ENCODE results near the gene KLHL17. TPM values are rescaled to one million over a fixed set of nuclear protein-coding genes. Genes with fewer than 3 reads are reported as not detected.
A peak's percentile ranks its signal among the peaks of the same experiment; 100 is the strongest.

Gene KLHL17
- total and polyA plus RNA-seq, 10 of the 15 experiments (the other 5 are each of a cell fraction or from before 2014, with no cell fraction given) = 0.03 to 30.6 (median 5.3) TPM

DNA sequence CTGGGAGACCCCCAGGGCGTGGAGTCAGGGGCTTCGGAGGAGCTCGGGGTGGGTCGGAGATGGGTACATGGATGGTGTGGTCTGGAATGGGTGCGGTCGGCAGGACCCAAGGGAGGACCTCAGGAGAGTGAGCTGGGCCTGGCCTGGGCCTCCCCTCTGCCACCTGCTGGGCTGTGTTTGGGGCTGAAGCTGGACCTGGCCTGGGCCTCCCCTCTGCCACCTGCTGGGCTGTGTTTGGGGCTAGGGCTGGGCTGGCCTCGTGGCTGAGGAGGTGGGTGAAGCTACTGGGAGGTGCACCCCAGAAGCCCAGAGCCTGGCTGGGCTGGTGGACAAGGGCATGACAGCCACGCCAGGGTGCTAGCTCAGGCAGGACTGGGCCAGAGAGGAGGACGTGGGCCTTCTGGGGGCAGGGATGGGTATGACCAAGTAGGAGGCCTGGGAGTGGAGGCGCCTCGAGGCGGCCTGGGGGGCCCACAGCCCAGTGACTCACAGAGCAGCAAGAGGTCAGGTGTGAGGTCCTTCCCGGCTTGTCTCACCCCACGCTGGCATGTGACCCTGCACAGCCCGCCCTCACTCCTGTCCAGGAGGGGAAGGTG, 22.2 kb upstream of the KLHL17 start:
- H3K4me2 ChIP-seq (ENCODE audit: control insufficient read depth, insufficient read depth) = no peak overlapping the region
- peaks cover 8% of the 10 kb centered on the region in 2 experiments for H3K27me3 ChIP-seq (replicated peaks in 1 of 2; ENCODE audit: control insufficient read depth in 2 of 2, insufficient read depth in 2 of 2, low read length in 1 of 2)
- RAD21 ChIA-PET (ENCODE audit: unreplicated experiment) = interaction anchor here (1.3 to 4.1 kb wide), 2 partner anchors 33 to 36 kb away, joined by 4 to 20 read pairs; no protein-coding TSS in a partner anchor

More for the DNA sequence above, 22.2 kb upstream of the KLHL17 start:
- H3K9me3 ChIP-seq (replicated peaks; ENCODE audit: control insufficient read depth, insufficient read depth, low read length) = no peaks in the 10 kb centered on the region
- no peak overlapping the region for H3K4me3 ChIP-seq
- no peak overlapping the region for H3K9ac ChIP-seq (ENCODE audit: control insufficient read depth, insufficient read depth, low read length)
- ChIA-PET POLR2A (interaction anchor here (1.5 kb wide), 1 partner anchor 33 kb away, joined by 4 read pairs; no protein-coding TSS in a partner anchor), SMC1A (ENCODE audit: uncharacterized antibody, unreplicated experiment) (interaction anchor here (1.0 kb wide), 1 partner anchor 32 kb away, joined by 3 read pairs; no protein-coding TSS in a partner anchor), CTCF (interaction anchor here (1.9 kb wide), 1 partner anchor 33 kb away, joined by 16 read pairs; no protein-coding TSS in a partner anchor)
- WGBS (ENCODE audit: insufficient coverage, insufficient replicate concordance, low lambda C conversion rate, missing lambda C conversion rate) = 31% methylated on average over 15 of the region's 15 CpGs
- no peak overlapping the region for H2AFZ ChIP-seq (ENCODE audit: control insufficient read depth, low read depth, low read length)
- no peaks in the 10 kb centered on the region for H3K79me2 ChIP-seq (ENCODE audit: control insufficient read depth, insufficient read depth, low read length)
- ATAC-seq (peak; percentile 68), FAIRE-seq (no peak), DNase-seq (ENCODE audit: low read depth, low spot score) (no peak)
- peaks cover 7% of the 10 kb centered on the region; the same call in 1 of the 2 replicates for H3K4me1 ChIP-seq (ENCODE audit: control insufficient read depth, insufficient read depth, low read length)
- no TSS peak for BruUV-seq (replicated peaks)
- H4K20me1 ChIP-seq (ENCODE audit: control insufficient read depth, insufficient read depth) = no peaks in the 10 kb centered on the region
- H3K27ac ChIP-seq (ENCODE audit: control insufficient read depth, insufficient read depth) = no peak overlapping the region
- in situ Hi-C loops (cut with MboI) = loop anchor here (10.0 kb wide), 1 partner anchor 63 kb away; no protein-coding TSS in a partner anchor
- TF ChIP-seq RAD21 (IDR thresholded peaks at IDR 0.05; ENCODE audit: insufficient read depth, low read depth, low read length) (peak; percentile 38; the same call in 1 of the 2 replicates), CREM (IDR thresholded peaks at IDR 0.05; ENCODE audit: low read depth) (no peak), SMC3 (IDR thresholded peaks at IDR 0.05; ENCODE audit: borderline replicate concordance, low read length) (peak; percentile 44; the same call in 1 of the 2 replicates)
- TF ChIP-seq, protein P1, sequence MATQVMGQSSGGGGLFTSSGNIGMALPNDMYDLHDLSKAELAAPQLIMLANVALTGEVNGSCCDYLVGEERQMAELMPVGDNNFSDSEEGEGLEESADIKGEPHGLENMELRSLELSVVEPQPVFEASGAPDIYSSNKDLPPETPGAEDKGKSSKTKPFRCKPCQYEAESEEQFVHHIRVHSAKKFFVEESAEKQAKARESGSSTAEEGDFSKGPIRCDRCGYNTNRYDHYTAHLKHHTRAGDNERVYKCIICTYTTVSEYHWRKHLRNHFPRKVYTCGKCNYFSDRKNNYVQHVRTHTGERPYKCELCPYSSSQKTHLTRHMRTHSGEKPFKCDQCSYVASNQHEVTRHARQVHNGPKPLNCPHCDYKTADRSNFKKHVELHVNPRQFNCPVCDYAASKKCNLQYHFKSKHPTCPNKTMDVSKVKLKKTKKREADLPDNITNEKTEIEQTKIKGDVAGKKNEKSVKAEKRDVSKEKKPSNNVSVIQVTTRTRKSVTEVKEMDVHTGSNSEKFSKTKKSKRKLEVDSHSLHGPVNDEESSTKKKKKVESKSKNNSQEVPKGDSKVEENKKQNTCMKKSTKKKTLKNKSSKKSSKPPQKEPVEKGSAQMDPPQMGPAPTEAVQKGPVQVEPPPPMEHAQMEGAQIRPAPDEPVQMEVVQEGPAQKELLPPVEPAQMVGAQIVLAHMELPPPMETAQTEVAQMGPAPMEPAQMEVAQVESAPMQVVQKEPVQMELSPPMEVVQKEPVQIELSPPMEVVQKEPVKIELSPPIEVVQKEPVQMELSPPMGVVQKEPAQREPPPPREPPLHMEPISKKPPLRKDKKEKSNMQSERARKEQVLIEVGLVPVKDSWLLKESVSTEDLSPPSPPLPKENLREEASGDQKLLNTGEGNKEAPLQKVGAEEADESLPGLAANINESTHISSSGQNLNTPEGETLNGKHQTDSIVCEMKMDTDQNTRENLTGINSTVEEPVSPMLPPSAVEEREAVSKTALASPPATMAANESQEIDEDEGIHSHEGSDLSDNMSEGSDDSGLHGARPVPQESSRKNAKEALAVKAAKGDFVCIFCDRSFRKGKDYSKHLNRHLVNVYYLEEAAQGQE (IDR thresholded peaks at IDR 0.05; ENCODE audit: low read depth, low read length) = no peak
- TF ChIP-seq, protein P2, sequence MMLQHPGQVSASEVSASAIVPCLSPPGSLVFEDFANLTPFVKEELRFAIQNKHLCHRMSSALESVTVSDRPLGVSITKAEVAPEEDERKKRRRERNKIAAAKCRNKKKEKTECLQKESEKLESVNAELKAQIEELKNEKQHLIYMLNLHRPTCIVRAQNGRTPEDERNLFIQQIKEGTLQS (IDR thresholded peaks at IDR 0.05; ENCODE audit: borderline replicate concordance, extremely low read depth, low read depth, low read length) = no peak
- TF ChIP-seq, protein P3, sequence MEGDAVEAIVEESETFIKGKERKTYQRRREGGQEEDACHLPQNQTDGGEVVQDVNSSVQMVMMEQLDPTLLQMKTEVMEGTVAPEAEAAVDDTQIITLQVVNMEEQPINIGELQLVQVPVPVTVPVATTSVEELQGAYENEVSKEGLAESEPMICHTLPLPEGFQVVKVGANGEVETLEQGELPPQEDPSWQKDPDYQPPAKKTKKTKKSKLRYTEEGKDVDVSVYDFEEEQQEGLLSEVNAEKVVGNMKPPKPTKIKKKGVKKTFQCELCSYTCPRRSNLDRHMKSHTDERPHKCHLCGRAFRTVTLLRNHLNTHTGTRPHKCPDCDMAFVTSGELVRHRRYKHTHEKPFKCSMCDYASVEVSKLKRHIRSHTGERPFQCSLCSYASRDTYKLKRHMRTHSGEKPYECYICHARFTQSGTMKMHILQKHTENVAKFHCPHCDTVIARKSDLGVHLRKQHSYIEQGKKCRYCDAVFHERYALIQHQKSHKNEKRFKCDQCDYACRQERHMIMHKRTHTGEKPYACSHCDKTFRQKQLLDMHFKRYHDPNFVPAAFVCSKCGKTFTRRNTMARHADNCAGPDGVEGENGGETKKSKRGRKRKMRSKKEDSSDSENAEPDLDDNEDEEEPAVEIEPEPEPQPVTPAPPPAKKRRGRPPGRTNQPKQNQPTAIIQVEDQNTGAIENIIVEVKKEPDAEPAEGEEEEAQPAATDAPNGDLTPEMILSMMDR (IDR thresholded peaks at IDR 0.05 in 2 of 3, conservative IDR thresholded peaks at IDR 0.05 in 1 of 3; ENCODE audit: control insufficient read depth in 2 of 3, extremely low read depth in 1 of 3, insufficient read depth in 1 of 3, low read depth in 3 of 3, low read length in 3 of 3) = peak; percentile 19 to 52 (median 49); a peak in 4 of 6 replicates
- intact Hi-C loops (cut with micrococcal nuclease; ENCODE audit: unreplicated experiment) = no loop called here
- no peaks in the 10 kb centered on the region for H3K36me3 ChIP-seq (ENCODE audit: control insufficient read depth in 2 of 2, insufficient read depth in 2 of 2, low read length in 1 of 2)
